AG09309 (cell line): ENCODE data around the gene STK32C.
"Not testable (repeated sequence)": the region's sequence is repeated elsewhere in the genome, so short reads cannot be mapped to it uniquely, and the experiment has no call there.

ENCODE experiments used
- DNase-seq: peaks from one replicate; pipeline ENCODE4 v3.0.0-alpha.2; 2010; ENCODE audit warnings: low read depth
- H3K4me3 ChIP-seq: 2 replicates; pipeline ENCODE4 v1.5.1; 2011; ENCODE audit warnings: mild to moderate bottlenecking, low read depth, low read length, moderate library complexity; ENCODE audit not compliant: control insufficient read depth
- CTCF ChIP-seq: IDR thresholded peaks from 2 replicates; pipeline ENCODE4 v1.5.1; 2011; ENCODE audit warnings: mild to moderate bottlenecking, low read depth, low read length, inconsistent platforms; ENCODE audit not compliant: insufficient read depth, control insufficient read depth; ENCODE audit errors: missing control alignments

STK32C gene

GRCh38 chr10:132341017-132341416, 33.3 kb upstream of the STK32C start:
- TF ChIP-seq CTCF: no peak
- H3K4me3 ChIP-seq: no peak overlapping the region
- DNase-seq: no peak

GRCh38 chr10:132339276-132339675, 31.5 kb upstream of the STK32C start:
- DNase-seq: no peak
- H3K4me3 ChIP-seq: no peak overlapping the region
- no peak for TF ChIP-seq CTCF

- DNase-seq: no peak
- no peak overlapping the region for H3K4me3 ChIP-seq
- no peak for TF ChIP-seq CTCF
Measured at GRCh38 chr10:132338876-132339275, 31.1 kb upstream of the STK32C start.

GRCh38 chr10:132337854-132338253, 30.1 kb upstream of the STK32C start:
- H3K4me3 ChIP-seq, DNase-seq: not testable (repeated sequence)

- no peak for DNase-seq
- no peak for TF ChIP-seq CTCF
- no peak overlapping the region for H3K4me3 ChIP-seq
Measured at GRCh38 chr10:132336919-132337407, 29.2 kb upstream of the STK32C start.

GRCh38 chr10:132336064-132336746, 28.5 kb upstream of the STK32C start:
- no peak for TF ChIP-seq CTCF
- no peak for DNase-seq
- H3K4me3 ChIP-seq: no peak overlapping the region

GRCh38 chr10:132335189-132336063, 27.7 kb upstream of the STK32C start:
- H3K4me3 ChIP-seq: no peak overlapping the region
- DNase-seq: no peak
- no peak for TF ChIP-seq CTCF
